ENCODE results near the gene ALG1.
A peak's percentile ranks its signal among the peaks of the same experiment; 100 is the strongest.
"Not testable (repeated sequence)": the region's sequence is repeated elsewhere in the genome, so short reads cannot be mapped to it uniquely, and the experiment has no call there.

Gene ALG1

GRCh38 chr16:5075637-5076036 is 4.0 kb downstream of the ALG1 start:
- DNase-seq, result no peak

GRCh38 chr16:5077304-5077703 is 5.7 kb downstream of the ALG1 start:
- no peak for DNase-seq

GRCh38 chr16:5078626-5079025 is 7.0 kb downstream of the ALG1 start:
- DNase-seq, result no peak

GRCh38 chr16:5080461-5080860 is 8.8 kb downstream of the ALG1 start:
- not testable (repeated sequence) for DNase-seq

- DNase-seq, result not testable (repeated sequence)
Measured at GRCh38 chr16:5080996-5081395, 9.4 kb downstream of the ALG1 start.

GRCh38 chr16:5083646-5084045 is 12.0 kb downstream of the ALG1 start:
- not testable (repeated sequence) for DNase-seq

- DNase-seq, result not testable (repeated sequence)
Measured at GRCh38 chr16:5084099-5084731, 12.6 kb downstream of the ALG1 start.

GRCh38 chr16:5084802-5085201 is 13.2 kb downstream of the ALG1 start:
- not testable (repeated sequence) for DNase-seq

- not testable (repeated sequence) for DNase-seq
Measured at GRCh38 chr16:5085716-5086115, 14.1 kb downstream of the ALG1 start.

- DNase-seq, result not testable (repeated sequence)
Measured at GRCh38 chr16:5088086-5088790, 16.6 kb downstream of the ALG1 start.

GRCh38 chr16:5088936-5089335 is 17.3 kb downstream of the ALG1 start:
- DNase-seq, result not testable (repeated sequence)

- DNase-seq, result not testable (repeated sequence)
Measured at GRCh38 chr16:5089911-5090555, 18.4 kb downstream of the ALG1 start.

GRCh38 chr16:5090592-5090991 is 18.9 kb downstream of the ALG1 start:
- DNase-seq, result not testable (repeated sequence)

GRCh38 chr16:5093081-5093480 is 21.4 kb downstream of the ALG1 start:
- DNase-seq, result not testable (repeated sequence)

- not testable (repeated sequence) for DNase-seq
Measured at GRCh38 chr16:5093746-5094145, 22.1 kb downstream of the ALG1 start.

- DNase-seq, result not testable (repeated sequence)
Measured at GRCh38 chr16:5095145-5095830, 23.6 kb downstream of the ALG1 start.

- not testable (repeated sequence) for DNase-seq
Measured at GRCh38 chr16:5096437-5097060, 24.9 kb downstream of the ALG1 start.

- not testable (repeated sequence) for DNase-seq
Measured at GRCh38 chr16:5097061-5097469, 25.4 kb downstream of the ALG1 start.

- peak; percentile 98 for DNase-seq
Measured at GRCh38 chr16:5097470-5098220, 26.0 kb downstream of the ALG1 start, which contains the start of gene EEF2KMT. Gene EEF2KMT, minus strand, starts transcription at chr16:5097795. Its CDS starts 56 bp downstream, at chr16:5097739.

- DNase-seq, result not testable (repeated sequence)
Measured at GRCh38 chr16:5098221-5099159, 26.8 kb downstream of the ALG1 start.

- not testable (repeated sequence) for DNase-seq
Measured at GRCh38 chr16:5099174-5099573, 27.5 kb downstream of the ALG1 start.

Measured in NCI-H1092 (cell line).